GM21737 (cell line): Measurements from ENCODE around the gene PPIF.

ENCODE experiments used
- ATAC-seq: cut with Tn5 transposase; IDR thresholded peaks from one replicate; pipeline ENCODE4 v1.9.1; 2021; ENCODE audit warnings: mild to moderate bottlenecking, moderate library complexity; ENCODE audit not compliant: unreplicated experiment

PPIF gene

DNA sequence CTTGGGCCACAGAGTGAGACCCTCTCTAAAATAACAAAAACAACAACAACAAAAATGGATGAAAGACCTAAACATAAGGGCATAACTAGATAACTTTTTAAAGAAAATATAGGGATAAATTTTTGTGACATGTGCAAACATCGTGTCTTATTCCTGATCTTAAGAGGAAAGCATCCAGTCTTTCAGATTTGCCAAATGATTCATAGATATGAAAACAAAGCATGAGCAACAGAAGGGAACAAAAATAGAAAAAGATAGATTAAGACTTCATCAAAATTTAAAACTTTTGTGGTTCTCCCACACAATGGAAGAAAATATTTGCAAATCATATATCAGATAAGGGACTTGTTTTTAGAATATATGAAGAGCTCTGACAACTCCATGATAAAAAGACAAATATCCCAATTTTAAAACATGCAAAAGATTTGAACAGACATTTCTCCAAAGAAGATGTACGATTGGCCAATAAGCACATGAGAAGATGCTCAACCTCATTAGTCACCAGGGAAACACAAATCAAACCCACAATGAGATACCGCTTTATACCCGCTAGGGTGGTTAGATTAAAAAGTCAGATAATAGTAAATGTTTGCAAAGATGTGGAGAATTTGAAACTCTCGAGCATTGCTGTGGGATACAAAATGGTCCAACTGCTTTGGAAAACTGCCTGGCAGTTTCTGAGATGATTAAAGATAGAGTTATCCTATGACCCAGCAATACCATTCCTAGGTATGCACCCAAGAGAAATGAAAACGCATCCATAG is 20.3 kb downstream of the PPIF start:
- no peak for ATAC-seq

DNA sequence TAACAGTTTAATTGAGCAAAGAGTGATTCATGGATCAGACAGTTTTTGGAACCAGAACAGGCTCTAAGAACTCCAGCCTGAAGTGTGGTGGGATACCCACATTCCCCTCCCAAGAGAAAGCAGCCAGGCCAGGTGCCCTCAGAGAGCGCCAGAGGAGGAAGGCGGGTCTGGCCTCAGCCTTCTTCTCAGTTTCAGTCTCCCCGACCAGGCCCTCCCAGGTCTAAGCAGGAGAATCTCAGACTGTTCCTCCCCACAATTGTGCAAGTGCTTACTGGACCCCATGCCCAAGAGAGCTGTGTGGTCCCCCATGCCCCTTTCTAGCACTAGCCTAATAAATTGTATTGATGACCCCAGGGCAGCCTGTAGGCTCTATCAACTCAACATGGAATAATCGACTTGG is 25.6 kb downstream of the PPIF start:
- no peak for ATAC-seq

DNA sequence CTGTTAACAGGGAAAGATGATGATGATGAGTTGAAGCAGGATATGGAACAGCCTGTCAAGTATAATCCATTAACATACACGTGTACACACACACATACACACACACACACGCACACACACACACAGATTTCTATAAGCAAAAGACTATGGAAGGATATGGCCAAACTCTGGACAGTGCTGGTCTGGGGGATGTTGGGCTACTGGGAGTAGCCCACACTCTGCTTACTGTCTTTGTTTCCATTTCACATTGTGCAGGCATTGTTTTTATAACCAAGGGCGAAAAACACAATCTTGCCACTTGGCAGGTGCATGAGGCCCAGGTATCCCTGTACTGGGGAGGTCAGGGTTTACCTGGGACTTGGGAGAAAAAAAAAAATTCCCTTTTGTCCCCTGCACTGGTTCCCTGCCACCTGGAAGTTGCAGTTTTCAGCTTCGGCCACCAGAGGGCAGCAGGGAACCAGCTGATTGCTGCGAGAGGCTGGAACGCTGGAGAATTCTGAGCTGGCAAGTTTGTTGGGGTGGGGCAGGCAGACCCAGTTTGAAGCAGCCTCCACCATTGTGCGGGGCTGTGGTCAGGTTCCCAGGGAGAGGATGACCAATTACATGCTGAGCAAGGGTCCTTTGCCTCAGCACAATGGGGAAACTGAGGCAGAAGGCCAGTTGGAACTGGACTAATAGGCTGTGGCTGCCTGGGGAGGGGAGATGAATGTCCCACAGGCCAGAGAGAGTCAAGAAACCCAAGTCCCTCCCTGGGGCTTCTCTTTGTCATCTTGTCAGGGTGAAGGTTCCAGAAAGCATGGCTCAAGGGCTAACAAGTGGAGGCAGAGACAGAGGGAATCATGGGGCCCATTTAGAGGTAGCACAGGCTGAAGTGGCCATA is 27.3 kb downstream of the PPIF start:
- ATAC-seq = no peak

DNA sequence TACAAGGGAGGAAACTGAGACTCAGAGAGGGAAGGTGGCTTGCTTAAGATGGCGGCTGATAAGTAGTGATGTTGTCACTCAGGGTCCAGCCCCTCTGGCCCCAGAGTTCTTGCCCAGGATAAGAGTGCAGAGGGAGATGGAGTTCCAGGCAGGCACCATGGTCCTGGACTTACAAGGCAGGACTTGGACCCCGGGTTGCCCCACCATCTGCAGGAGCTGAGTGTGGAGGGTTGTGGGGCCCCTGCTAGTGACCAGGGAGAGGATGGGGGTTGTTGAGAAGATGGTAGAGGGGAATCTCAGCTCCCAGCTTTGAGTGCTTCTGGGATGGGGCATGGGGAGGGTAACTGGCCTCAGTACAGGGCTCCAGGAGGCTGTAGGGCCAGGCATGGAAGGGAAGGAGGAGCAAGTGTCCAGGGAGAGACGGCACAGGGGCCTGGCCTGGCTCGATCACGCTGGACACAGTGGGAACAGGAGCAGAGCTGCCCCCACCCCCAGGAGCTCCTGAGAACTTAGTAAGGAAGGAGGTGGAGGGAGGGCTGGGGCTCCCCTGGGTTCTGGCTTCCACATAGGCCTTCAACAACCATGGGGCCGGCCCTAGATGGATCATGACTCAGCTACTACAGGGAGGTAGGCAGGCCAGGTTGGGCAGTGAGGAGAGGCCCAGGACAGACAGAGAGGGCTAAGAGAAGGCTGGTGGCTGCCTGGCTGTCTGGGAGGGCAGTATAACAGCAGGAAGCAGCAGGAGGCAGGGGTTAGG is 28.2 kb downstream of the PPIF start:
- ATAC-seq = no peak

DNA sequence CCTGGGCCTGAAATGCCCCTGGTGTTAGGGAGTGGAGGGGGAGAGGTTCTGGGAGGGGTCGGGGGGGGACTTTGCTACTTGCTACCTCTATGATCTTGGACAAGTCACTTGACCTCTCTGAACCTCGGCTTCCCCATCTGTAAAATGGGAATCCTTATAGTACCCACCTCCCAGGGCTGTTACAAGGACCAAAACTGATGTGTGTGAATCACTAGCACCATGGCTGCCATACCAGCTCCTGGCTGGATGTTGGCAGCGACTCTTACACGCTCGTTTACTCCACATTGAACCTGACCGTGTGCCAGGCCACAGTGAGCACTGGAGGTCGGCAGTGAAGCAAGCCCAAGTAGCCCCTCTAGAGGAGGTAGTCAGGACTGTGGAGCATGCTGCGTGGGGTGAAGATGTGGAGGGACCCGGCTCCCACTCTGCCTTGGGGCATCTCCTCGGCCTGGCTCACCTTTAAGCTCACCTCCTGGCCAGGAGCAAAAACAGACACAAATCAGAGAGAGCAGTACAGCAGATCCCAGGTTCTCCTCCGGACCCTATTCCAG is 28.9 kb downstream of the PPIF start:
- no peak for ATAC-seq

DNA sequence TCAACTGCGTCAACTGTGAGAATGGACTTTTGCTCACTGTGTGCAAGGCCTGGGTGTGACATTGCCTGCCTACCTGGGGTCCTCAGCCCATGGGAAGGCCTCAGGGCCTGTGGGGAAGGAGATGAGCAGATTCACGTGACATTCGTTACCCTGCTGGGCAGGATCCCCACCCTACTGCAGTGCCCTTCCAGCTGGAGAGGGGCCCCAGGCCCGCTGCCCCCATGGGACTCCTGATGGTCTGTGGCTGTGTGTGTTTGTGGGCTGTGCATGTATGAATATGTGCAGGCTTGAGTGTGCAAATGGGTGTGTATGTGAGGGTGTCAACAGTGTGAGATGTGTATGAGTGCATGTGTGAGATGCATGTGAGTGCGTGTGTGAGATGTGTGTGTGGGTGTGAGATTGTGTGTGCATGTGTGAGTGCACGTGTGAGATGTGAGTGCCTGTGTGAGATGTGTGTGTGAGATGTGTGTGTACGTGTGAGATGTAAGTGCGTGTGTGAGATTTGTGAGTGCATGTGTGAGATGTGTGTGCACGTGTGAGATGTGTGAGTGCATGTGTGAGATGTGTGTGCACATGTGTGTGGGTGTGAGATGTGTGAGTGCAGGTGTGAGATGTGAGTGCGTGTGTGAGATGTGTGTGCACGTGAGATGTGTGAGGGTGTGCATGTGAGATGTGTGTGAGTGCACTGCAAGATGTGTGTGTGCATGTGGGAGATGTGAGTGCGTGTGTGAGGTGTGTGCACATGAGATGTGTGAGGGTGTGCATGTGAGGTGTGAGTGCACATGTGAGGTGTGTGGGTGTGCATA is 29.7 kb downstream of the PPIF start:
- ATAC-seq = no peak

DNA sequence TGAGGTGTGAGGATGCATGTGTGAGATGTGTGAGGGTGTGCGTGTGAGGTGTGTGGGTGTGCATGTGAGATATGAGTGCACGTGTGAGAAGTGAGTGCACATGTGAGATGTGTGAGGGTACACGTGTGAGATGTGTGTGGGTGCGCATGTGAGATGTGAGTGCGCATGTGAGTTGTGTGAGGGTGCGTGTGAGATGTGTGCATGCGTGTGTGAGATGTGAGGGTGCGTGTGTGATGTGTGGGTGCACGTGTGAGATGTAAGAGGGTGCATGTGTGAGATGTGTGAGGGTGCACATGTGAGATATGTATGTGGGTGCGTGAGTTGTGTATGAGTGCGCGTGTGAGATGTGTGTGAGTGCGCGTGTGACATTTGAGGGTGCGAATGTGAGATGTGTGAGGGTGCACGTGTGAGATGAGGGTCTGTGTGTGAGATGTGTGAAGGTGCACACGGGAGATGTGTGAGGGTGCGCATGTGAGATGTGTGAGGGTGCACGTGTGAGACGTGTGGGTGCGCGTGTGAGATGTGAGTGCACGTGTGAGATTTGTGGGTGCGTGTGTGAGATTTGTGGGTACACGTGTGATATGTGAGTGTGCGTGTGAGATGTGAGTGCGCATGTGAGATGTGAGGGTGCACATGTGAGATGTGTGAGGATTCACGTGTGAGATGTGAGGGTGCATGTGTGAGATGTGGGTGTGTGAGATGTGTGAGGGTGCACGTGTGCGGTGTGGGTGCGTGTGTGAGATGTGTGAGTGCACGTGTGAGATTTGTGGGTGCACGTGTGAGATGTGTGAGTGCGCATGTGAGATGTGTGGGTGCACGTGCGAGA is 30.5 kb downstream of the PPIF start:
- no peak for ATAC-seq

DNA sequence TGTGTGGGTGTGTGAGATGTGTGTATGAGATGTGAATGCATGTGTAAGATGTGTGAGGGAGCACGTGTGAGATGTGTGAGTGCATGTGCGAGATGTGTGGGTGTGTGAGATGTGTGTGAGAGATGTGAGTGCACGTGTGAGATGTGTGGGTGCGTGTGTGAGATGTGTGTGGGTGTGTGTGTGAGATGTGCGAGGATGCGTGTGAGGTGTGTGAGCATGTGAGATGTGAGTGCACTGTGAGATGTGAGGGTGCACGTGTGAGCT is 31.0 kb downstream of the PPIF start:
- ATAC-seq = no peak

DNA sequence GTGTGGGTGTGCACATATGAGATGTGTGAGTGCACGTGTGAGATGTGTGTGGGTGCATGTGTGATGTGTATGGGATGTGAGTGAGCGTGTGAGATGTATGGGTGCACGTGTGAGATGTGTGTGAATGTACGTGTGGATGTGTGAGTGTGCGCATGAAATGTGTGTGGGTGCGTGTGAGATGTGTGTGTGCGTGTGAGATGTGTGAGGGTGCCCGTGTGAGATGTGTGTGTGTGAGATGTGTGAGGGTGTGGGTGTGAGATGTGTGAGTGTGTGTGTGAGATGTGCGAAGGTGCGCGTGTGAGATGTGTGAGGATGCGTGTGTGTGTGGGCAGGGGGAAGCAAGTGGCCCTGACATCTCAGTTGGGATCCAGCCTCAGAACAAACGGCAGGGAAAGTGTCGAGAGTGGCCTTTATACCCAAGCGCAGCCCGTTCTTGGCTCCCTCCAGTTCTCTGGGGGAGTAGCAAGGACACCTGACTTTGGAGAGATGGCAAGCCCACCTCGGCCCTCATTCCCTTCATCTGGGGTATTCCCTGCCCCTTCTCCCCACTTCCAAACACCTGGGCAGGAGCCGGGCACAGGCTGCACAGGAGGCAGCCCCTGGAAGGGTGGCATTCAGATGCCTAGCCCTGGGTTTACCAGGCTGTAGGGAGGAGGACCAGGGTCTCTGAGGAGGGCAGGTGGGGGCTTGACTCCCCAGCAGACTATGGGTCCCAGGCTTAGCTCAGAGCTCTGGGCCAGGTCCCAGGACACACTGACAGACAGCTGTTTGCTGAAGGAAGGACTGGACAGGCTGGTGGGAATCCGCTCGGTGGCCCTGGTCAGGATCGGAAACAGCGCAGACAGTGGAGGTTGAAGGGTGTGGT is 31.6 kb downstream of the PPIF start:
- ATAC-seq = no peak

DNA sequence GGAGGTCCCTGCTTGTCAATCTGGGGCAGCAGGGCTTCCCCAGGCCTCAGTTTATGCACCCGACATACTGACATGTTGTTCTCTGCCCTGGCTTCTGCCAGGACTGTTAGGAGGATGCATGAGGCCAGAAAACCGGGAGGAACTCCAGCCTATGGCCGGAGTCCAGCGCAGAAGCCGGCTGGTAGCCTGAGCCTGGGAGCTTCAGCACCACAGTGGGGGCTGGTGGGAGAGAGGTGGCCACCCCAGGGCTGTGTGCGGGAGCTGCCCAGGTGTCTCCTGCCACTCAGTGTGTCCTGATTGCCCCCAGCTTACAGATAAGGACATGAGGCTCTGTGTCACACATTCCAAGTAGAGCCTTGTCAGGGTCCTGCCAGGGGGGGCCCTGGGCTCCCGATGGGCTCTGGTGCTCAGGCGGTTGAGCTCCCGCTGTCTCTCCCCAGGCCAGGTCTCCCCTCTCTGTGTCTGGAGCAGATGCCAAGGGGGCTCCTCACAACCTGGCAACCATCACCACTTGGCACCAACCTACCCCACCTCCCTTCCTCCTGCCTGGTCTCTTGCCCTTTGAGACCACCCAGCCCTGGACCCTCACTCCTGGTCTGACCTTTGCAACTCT is 32.3 kb downstream of the PPIF start:
- ATAC-seq = no peak

DNA sequence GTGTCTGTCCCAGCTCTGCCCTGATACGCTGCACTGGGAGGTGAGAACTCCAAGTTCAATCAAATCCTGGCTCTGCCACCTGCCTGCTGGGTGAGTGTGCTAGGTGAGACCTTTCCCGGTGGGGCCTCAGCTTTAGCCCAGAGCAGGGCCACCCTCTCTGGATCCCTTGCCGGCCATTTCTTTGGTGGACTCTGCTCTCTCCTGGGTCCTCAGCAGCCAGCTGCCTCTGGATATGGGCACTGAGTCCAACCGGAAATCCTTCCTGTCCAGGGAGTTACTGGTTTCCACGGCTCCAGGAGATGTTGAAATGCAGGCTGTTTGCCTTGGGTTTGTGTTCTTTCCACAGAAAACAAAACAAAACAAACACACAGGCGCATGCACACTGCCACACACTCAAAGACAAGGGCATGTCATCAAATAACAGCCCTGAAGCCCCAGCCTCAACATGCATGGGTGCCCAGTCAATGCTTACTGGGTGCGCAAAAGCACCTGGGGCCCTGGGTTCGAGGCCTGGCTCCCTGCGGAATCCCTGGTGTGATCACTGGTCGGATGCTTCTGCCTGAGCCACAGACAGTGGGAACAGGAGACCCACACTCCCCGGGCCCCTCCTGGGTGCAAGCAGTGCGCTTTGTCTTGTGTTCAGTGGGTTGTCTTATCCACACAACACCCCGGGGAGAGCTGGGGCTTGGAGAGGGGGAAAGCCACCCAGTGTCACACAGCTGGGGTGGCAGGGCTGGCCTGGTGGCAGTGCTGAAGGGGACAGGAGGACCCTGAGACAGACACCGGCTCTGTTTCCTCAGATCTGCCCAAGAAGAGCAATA is 33.1 kb downstream of the PPIF start:
- no peak for ATAC-seq

DNA sequence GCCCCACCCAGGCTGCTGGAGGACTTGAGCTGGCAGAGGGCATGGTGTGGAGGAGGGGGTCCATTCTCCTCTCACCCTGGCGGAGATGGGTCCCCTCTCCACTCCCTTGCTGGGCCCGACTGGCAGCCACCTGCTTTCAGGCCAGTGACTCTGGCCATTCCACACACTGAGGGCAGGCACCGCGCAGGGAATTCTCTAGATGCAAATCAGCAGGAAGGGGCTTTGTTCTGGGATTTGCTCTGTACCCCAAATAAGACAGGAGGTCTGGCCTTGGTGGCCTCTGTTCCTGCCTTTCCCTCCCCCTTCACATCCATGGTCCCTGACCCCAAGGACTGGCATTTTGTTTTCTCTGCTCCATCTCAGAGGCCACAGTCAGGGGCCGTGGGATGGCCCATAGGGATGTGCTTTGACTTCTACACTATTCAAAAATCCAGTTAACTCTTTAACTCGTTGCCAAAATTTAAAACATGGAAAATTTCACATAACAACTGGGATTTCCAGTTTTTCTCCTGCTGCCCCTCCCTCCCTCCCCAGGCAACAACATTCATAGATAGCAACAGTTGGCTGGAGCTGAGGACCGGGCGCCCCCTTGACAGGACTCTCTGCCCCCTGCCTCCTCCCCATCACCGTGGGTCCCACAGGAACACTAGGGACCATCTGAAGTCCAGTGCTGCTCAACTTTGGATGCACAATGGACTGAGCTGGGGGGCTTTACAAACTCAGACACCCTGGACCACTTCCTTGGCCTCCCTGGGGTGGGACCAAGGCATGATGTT is 33.9 kb downstream of the PPIF start:
- no peak for ATAC-seq

DNA sequence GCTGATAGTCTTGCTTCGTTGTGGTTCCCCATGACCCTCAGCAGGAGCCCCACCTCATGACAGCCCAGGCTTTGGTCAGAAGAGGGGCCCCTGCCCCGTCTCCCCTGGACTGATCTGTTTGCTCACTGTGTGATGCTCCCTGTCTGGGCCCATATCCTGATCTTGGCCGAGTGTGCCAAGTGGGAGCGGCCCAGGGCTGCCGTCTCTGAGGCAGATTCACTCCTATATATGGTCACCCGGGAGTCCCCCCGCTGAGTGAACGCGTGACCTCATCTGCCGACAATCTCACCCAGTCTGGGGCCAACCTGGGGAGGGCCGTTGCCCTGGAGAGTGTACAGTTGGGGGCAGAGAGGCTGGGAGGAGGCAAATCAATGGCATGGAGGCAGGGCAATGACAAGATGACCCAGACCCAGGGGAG is 34.5 kb downstream of the PPIF start:
- no peak for ATAC-seq

DNA sequence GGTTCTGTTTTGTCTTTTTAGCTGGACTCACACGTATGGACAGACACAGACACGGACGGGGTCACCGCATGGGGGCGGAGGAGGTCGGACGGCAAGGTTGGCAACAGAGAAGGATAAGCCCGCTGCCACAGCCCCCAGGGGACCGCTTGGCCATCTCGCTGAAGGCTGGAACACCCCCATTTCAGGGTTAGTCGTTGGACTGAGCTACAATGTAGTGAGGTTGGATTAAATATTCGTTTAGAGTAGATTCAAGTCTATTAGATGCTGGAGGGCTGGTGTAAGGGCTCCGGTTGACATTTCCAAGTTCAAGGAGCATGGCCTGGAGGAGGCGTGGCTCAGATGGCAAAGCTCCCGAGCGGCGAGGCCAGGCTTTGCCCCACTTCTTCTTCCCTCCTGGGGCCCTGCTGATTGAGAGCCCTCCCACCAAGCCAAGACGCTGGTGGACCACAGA is 35.2 kb downstream of the PPIF start:
- ATAC-seq = no peak

DNA sequence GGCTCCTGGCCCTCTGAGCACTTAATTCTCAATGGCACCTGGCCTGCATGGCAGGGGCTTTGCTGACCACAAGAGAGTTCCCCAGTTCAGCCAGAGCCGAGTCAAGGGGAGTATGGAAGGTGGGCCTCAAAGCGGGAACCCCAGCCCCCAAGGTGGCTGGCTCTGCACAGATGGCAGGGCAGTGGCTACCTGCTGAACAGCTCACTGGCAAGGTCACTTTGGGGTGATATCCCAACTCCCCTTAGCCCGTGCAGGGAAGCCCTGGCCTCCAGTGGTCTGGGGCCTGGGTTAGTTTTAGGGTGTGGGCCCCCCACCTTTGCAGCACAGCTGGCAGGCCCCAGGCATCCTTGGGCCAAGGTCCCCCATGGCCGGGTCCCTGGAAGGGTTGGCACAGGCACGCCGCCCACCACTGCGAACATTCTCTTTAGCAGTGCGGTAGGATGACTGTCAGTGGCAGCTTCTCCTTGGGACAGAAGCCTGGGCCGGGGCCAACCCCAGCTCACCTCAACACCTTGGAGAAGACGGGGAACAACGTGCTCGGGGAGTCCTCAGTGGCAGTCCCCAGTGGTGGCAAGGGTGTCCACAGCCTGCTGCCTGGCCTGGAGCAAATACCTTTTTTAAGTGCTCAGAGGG is 36.8 kb downstream of the PPIF start:
- no peak for ATAC-seq

DNA sequence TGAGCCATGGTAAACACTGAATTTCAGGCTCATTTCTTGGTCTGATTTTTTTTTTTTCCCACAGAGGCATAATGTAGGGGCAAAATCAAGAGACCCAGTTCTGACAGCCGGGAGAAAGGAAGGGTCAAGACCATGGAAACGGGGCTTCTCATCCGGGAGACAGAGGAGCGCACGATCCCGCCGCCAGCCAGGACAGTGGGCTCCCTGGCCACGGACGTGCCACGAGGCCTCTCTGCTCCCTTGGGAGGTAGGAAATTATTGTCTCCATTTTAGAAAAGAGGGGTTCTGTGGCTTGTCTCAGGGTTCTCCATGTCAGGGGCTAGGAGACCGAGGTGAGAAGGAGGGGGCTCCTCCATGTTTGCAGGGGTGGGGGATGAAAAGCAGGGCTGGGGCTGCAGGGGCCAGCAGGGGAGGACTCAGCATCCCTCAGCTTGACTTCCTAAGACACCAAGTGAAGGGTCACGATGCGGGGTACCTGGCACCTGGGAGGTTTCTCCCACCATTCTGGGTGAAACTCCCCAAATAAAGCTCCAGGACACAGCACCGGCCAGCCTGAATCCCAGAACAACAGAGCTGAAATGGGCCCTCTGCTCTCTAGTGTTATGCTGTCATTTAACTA is 37.6 kb downstream of the PPIF start:
- ATAC-seq = no peak
